DOHH2 (cell line): ENCODE measurements around the gene SUSD4.

ENCODE experiments used
- EZH2phosphoT487 ChIP-seq: fragments of 200-600 bp; sonication (generic); IDR thresholded peaks from 2 replicates; pipeline ENCODE4 v1.6.1; 2017; ENCODE audit warnings: borderline replicate concordance, mild to moderate bottlenecking, antibody characterized with exemption, low read length, moderate library complexity, mixed read lengths
- TF ChIP-seq, protein P1 (sequence below): fragments of 200-600 bp; sonication (generic); IDR thresholded peaks from one replicate; pipeline ENCODE4 v1.5.1; 2014; ENCODE audit warnings: antibody characterized with exemption, mild to moderate bottlenecking, low read depth, low read length; ENCODE audit not compliant: poor library complexity, severe bottlenecking

DNA sequence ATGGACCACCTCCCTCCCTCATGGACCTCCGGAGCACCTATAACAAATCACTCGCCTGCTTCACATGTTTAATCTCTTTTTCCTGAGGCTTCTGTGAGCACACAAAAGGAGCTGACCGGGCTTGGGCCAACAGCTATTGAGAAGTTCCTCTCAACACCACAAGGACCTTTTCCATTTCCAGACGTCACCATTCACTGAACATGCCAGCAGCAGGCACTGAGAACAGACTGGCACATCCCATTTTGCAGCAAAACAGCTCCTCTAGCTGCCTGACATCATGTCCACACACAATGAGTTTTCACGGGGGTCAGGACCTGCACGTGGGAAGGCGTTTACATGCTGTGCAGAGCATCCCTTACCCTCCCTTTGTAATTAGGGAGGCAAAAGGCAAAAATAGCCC is 11.0 kb downstream of the SUSD4 start:
- TF ChIP-seq, protein P1, sequence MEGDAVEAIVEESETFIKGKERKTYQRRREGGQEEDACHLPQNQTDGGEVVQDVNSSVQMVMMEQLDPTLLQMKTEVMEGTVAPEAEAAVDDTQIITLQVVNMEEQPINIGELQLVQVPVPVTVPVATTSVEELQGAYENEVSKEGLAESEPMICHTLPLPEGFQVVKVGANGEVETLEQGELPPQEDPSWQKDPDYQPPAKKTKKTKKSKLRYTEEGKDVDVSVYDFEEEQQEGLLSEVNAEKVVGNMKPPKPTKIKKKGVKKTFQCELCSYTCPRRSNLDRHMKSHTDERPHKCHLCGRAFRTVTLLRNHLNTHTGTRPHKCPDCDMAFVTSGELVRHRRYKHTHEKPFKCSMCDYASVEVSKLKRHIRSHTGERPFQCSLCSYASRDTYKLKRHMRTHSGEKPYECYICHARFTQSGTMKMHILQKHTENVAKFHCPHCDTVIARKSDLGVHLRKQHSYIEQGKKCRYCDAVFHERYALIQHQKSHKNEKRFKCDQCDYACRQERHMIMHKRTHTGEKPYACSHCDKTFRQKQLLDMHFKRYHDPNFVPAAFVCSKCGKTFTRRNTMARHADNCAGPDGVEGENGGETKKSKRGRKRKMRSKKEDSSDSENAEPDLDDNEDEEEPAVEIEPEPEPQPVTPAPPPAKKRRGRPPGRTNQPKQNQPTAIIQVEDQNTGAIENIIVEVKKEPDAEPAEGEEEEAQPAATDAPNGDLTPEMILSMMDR: no peak
- TF ChIP-seq EZH2phosphoT487: no peak
